ENCODE results near the gene HORMAD2. TPM values are rescaled to one million over a fixed set of nuclear protein-coding genes. Genes with fewer than 3 reads are reported as not detected.

HORMAD2 gene
- polyA plus RNA-seq, 5 donors, result 0.07 to 0.54 (median 0.21) TPM

DNA sequence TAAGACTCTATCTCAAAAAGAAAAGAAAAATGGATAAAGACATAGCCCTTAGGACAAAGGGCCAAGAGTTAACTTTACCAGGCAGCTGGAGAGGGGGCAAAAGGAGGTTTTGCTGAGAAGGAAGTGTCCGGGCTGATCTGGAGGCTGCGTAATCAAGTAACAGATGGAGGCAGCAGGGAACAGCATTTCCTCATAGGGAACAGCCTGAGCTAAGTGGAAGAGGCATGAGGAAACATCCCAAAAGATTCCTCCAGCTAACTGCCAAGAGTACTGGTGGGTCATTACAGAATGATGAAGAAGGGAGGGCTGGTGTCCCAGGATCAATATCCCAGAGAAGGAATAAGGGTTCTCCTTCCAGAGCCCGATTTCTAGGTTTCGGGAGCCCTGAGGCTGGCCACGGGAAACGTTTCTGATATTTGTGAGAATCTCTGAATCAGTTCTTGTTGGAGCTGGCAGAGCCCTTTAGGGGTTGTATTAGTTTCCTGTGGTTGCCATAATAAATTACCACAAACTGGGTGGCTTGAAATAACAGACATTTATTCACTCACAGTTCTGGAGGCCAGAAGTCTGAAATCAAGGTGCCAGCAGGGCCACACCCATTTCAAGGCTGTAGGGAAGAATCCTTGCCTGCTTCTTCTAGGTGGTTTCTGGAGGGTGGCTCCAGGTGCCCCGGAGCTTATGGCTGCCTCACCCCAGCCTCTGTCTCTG lies 145.1 kb downstream of the HORMAD2 start:
- DNase-seq, result no peak

DNA sequence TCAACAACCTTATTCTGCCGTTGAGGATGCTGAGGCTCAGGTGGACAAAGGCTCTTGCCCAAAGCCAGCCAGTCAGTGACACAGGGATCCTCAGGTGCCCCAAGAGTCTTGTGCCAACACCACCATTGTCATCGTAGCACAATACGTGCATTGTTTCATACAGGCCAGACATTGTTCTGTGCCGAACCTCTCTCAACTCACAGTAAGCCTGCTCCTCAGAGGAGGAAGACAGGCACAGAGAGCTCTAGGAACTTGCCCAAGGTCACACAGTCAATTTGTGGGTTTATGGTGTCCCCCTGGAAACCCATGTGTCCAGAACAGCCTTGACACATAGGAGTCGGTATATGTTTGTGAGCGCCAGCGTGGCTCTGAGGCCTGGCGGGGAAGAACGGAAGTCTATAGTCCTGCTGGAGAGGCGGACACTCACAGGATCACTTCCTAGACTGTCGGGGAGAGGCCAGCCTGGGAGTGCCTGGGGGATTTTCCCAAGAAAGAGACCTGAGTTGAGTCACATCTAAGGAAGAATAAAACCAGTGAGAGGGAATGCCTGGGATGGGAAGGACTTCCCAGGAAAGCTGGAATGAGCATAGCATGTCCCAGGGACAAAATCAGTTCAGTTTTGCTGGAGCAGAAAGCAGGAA lies 146.0 kb downstream of the HORMAD2 start:
- DNase-seq, result no peak

Other genes starting within 250 kb of the HORMAD2 start
- gene ASCC2, start 242.2 kb upstream of the HORMAD2 start, polyA plus RNA-seq (ENCODE audit: insufficient read depth in 1 of 5, insufficient read length in 5 of 5, low replicate concordance in 1 of 5), result 10 to 100 TPM; 45.6 to 57.4 (median 51.9) TPM
- 10 to 100 TPM; 35.2 to 47.1 (median 42.1) TPM for gene MTMR3, start 197.3 kb upstream of the HORMAD2 start, polyA plus RNA-seq (ENCODE audit: insufficient read depth in 1 of 5, insufficient read length in 5 of 5, low replicate concordance in 1 of 5)
- gene LIF, start 166.3 kb downstream of the HORMAD2 start, polyA plus RNA-seq (ENCODE audit: insufficient read depth in 1 of 5, insufficient read length in 5 of 5, low replicate concordance in 1 of 5), result 1 to 10 TPM; 1.4 to 2.5 (median 1.7) TPM
- under 1 TPM; 0.06 to 0.86 (median 0.19) TPM for gene OSM, start 186.4 kb downstream of the HORMAD2 start, polyA plus RNA-seq (ENCODE audit: insufficient read depth in 1 of 5, insufficient read length in 5 of 5, low replicate concordance in 1 of 5)
- 10 to 100 TPM in 4 of 5 donors, 1 to 10 TPM in 1; 8.5 to 18.4 (median 15.2) TPM for gene CASTOR1, start 209.0 kb downstream of the HORMAD2 start, polyA plus RNA-seq (ENCODE audit: insufficient read depth in 1 of 5, insufficient read length in 5 of 5, low replicate concordance in 1 of 5)
- gene TBC1D10A, start 246.5 kb downstream of the HORMAD2 start, polyA plus RNA-seq (ENCODE audit: insufficient read depth in 1 of 5, insufficient read length in 5 of 5, low replicate concordance in 1 of 5), result 10 to 100 TPM; 13.3 to 18.4 (median 15.8) TPM

Measured in right lung (tissue), 5 donors.